Measurements from ENCODE around the gene POLR3F.

POLR3F gene, protein sequence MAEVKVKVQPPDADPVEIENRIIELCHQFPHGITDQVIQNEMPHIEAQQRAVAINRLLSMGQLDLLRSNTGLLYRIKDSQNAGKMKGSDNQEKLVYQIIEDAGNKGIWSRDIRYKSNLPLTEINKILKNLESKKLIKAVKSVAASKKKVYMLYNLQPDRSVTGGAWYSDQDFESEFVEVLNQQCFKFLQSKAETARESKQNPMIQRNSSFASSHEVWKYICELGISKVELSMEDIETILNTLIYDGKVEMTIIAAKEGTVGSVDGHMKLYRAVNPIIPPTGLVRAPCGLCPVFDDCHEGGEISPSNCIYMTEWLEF

DNA sequence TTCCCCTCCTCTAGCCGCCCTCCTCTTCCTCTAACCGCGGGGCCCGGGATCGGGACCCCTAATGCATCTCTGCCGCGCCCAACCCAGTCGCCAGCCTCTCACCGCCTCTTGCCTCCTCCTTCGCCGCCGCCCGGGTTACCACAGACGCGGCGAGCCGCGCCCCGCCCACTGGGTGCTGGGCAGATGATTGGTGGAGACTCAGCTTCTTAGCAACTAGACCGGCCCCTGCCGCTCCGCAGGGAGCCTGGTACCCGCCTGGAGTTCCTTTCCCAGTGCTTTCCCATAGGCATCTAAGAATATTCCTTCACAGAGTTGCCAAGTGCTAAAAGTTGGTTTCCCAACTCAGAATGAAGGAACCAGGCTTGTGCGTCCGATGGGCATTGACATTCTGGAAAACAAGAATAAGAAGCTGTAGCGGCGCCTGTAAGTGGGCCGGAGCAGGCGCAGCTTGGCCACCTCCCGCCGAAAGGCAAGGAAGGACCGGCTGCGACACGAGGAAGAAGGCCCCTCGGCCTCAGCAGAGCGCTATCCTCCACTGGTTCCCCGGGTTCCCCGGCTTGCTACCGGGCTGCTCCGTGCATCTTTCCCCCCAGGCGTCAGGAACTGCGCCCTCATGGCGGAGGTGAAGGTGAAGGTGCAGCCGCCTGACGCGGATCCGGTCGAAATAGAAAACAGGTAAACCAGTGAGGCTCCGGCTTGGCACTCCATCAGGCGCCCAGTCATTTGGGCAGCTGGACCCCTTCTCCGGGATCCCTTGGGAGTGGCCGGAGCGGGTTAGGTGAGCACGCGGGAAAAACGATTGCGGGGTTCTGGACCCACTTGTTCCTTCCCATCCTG is at the start of gene POLR3F, which contains the start of gene DZANK1:
Gene POLR3F (plus strand): TSS at position 497 of the 837 bp plus-strand sequence. CDS start 117 bp downstream, at position 614.
Gene DZANK1 (minus strand): TSS at position 137 of the 837 bp plus-strand sequence. CDS start 1,672 bp downstream, outside the sequence.
- peak within 1 kb of the TSS; percentile 87 for H3K27ac ChIP-seq
- TF ChIP-seq ZFX (IDR thresholded peaks at IDR 0.05) (peak; percentile 35; the same call in 1 of the 2 replicates), CTCF (conservative IDR thresholded peaks at IDR 0.05) (no peak)

DNA sequence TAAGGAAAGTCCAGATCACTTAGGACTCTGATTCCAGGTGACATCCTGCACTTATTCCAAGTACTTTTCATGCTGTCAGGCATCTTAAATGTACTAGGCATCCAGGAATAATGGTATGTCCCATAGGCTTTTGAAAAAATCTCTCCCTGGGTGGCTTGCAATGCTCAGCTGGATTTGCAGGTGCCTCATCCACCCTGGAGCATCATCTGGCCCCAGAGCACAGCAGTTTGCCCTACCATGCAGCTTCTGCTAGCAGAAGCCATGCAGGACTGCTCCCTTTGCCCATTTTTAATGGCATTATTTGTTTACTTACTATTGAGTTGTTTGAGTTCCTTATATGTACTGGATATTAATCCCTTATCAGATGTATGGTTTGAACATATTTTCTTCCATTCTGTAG is 45.6 kb upstream of the POLR3F start:
- TF ChIP-seq ZFX (IDR thresholded peaks at IDR 0.05) (no peak), CTCF (conservative IDR thresholded peaks at IDR 0.05) (no peak)

DNA sequence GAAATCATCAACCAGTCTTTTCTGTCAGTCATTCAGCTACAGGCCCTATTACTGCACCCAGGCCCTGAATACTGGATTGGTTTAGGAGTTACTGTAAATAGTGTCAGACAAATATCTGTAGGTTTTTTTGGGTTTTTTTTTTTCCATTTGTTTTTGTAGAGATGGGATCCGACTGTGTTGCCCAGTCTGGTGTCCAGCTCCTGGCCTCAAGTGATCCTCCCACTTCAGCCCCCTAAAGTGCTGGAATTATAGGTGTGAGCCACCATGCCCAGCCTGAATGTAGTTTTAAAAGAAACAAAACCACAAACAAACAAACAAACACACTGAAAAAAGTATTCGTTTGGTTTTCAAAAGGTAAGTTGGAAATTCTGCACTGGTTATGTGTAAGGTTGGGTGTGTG is 40.0 kb upstream of the POLR3F start:
- no peak for TF ChIP-seq CTCF (conservative IDR thresholded peaks at IDR 0.05)
- TF ChIP-seq ZFX (IDR thresholded peaks at IDR 0.05) = no peak

More for the DNA sequence above, 45.6 kb upstream of the POLR3F start:
- H3K27ac ChIP-seq = no peak overlapping the region

GRCh38 chr20:18428490-18429173 is 38.6 kb upstream of the POLR3F start:
- H3K27ac ChIP-seq = peak overlapping the region; percentile 67
- TF ChIP-seq ZFX (IDR thresholded peaks at IDR 0.05) (no peak), CTCF (conservative IDR thresholded peaks at IDR 0.05) (no peak)

More for the DNA sequence above, 40.0 kb upstream of the POLR3F start:
- H3K27ac ChIP-seq = no peak overlapping the region

DNA sequence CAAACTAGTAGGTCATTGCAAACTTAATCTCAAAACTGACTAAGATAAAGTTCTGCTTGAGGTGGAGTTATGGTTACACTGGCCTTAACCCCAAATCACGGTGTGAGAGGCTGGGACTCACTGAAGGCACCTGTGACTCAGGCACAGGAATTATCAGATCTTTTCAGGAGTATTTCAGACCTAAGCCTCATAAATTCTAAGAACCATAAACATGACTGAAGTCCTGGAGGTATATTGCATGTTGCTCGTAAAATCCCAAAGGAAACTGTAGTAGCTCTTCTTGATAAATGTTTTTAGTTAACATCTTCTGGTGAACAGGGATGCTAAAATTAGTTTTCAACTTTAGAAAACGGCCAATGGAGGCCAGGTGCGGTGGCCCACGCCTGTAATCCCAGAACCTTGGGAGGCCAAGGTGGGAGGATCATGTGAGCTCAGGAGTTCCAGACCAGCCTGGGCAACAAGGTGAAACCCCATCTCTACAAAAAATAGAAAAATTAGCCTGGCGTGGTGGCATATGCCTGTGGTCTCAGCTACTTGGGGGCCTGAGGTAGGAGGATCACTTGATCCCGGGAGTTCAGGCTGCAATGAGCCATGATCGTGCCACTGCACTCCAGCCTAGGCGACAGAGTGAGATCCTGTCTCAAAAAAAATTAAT is 36.9 kb upstream of the POLR3F start:
- no peak overlapping the region for H3K27ac ChIP-seq
- TF ChIP-seq CTCF (conservative IDR thresholded peaks at IDR 0.05) = no peak
- no peak for TF ChIP-seq ZFX (IDR thresholded peaks at IDR 0.05)

DNA sequence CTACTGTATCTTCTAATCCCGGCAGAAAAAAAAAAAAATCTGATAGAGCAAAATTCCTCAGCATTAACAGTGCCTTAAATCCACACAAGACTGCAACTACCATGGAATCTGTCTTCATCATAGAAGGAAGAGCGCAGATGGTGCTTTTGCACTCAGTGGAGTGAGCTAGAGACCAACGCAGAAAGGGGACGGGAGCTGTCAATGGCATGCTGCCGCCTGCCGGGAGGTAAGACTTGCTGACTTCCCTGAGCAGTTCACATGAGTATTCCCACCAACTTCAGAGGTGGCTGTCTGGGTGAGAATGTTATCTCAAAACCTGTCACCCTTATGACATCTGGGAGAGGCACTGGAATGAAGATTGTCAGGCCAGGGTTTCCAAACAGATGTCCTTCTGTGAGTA is 36.0 kb upstream of the POLR3F start:
- no peak overlapping the region for H3K27ac ChIP-seq
- TF ChIP-seq CTCF (conservative IDR thresholded peaks at IDR 0.05) (no peak), ZFX (IDR thresholded peaks at IDR 0.05) (no peak)

All from C4-2B (cell line).